HG03097 (cell line): Measurements from ENCODE around the gene CALCOCO1.

ENCODE experiments used
- ATAC-seq: cut with Tn5 transposase; IDR thresholded peaks from one replicate; pipeline ENCODE4 v1.9.1; 2021; ENCODE audit not compliant: unreplicated experiment, low FRiP score

The CALCOCO1 gene

GRCh38 chr12:53670308-53670707 lies 56.9 kb downstream of the CALCOCO1 start:
- no peak for ATAC-seq

DNA sequence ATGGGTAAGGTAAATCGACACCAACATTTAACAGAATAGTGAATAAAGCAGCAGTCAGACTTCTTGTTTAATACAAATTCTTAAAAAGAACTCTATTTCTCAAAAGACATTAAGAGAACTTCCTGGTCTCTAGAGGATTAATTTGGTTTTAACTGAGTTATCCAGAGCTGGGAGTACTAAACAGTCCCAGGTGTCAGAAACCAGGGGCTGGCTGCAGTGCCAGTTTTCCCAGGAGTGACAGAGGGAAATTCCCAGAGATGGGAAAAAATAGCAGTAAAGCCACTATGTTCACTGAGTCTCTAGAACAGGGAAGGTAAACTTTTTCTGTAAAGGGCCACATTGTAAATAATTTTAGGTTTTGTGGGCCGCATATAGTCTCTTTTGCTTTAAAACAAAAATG lies 60.2 kb downstream of the CALCOCO1 start:
- no peak for ATAC-seq

DNA sequence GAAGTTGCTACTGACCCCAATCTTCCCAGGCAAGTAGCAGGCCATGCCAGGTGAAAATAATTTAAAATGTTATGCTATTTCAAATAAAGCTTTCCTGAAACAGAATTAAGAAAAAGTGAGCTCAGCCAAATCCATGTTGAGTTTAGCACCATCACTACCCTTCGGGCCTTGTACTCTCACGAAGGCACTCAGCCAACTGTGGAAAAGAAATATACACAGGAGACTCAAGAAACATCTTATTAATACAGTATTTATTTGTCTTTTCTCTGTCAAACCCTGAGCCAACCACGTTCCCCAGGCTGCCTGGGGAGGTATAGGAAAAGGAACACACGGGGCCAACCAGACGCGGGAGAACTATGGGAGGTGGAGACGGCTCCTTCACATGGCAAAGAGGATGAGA lies 62.3 kb downstream of the CALCOCO1 start:
- no peak for ATAC-seq

DNA sequence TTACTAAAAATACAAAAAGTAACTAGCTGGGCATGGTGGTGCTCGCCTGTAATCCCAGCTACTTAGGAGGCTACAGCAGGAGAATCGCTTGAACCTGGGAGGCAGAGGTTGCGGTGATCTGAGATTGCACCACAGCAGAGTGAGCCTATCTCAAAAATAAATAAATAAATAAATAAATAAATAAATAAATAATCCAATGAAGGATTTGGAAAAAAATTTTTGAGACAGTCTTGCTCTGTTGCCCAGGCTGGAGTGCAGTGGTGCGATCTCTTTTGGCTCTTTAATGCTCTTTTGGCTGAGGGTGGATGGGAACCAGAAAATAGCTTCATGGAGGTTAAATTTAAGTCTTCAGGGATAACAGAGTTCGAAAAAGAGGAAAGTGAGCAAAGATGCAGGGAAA lies 63.1 kb downstream of the CALCOCO1 start:
- no peak for ATAC-seq

- ATAC-seq, result no peak
Measured at GRCh38 chr12:53660041-53660440, 67.2 kb downstream of the CALCOCO1 start.

DNA sequence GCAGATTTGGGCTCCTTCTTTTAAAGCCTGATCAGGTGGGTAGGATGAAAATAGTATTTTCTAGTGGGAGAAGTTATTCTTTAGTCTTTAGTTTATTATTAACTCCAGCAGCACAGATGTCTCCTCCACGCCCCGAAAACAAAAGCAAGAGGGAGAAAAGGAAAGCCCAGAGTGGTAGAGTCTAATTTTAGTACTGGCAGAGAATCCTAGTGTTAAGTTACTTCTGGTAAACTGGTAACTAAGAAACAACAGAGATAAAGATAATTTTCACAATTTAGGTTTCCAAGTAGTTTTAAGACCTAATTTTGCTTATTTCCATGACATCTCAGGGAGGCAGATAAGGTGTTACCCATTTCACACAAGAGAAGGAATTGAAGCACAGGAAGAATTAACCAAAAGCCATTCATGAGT lies 67.7 kb downstream of the CALCOCO1 start:
- ATAC-seq, result peak; percentile 70

GRCh38 chr12:53659011-53659551 lies 68.2 kb downstream of the CALCOCO1 start:
- ATAC-seq, result no peak
